Uterus (tissue), 2 donors: ENCODE results near the gene KCNG2.

ENCODE experiments used
- CTCF ChIP-seq, 4 experiments: fragments of 200-600 bp in 2 of 4; fragments of 450-650 bp in 2 of 4; sonication (generic) in 2 of 4; IDR thresholded peaks; one replicate each; pipeline ENCODE4 v1.5.1; 2016 to 2019; ENCODE audit warnings: antibody characterized with exemption in 4 of 4, mild to moderate bottlenecking in 2 of 4, moderate library complexity in 1 of 4
- POLR2A ChIP-seq, 2 donors: fragments of 450-650 bp; IDR thresholded peaks; one replicate each; pipeline ENCODE4 v1.6.1; 2016; ENCODE audit warnings: antibody characterized with exemption in 2 of 2, mild to moderate bottlenecking in 1 of 2, moderate library complexity in 1 of 2

DNA sequence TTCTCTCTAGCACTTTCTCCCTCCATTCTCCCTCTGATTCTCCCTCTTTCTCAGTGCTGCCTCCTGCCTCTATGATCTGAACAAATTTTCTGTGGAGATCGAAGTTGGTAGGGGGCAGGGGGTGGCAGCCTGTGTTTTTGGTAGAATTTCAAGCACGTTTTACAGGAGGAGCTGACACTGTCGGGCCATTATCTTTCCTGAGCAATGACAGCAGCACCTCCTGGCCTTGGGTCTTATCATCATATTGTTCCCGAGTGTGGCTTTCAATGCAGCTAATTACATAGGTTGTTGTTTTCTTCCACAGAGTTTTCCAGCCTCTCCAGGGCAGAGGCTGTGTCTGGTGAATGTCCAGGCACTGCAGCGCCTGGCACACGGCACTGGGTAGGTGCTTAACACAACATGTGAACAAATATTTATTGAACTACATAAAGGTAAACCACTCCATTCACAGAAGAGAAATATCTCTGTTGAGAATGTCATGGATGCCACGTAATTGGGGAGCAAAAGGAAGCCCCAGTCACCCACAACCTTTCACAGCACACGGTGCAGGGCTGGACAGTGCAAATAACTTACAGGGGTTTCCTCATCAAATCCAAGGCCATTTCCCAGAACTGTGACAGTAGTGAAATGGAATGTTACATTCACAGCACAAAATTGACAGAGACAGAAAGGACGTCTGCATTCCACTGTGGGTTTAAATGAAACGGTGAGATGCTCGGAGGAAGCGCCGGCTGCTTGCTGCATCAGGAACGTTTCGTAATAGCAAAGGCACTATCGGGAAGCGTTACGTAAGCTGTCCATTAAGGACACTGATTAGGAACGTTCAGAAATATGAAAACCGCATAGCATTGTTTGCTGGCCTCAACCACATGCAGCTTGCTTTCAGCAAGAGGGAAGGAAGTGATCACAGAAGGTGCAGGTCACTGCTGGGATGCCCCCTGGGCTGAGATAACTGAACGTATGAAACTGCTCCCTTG, 6.5 kb upstream of the KCNG2 start:
- TF ChIP-seq CTCF (IDR thresholded peaks at IDR 0.05) (no peak), POLR2A (IDR thresholded peaks at IDR 0.05) (no peak)
